HT1080 (cell line): Measurements from ENCODE around the gene ZNF430. TPM values are rescaled to one million over a fixed set of nuclear protein-coding genes. Genes with fewer than 3 reads are reported as not detected.
"Not testable (repeated sequence)": the region's sequence is repeated elsewhere in the genome, so short reads cannot be mapped to it uniquely, and the experiment has no call there.

Experiments used
- DNase-seq: peaks from one replicate; pipeline ENCODE4 v3.0.0-alpha.2; 2015; ENCODE audit warnings: low read depth
- polyA plus RNA-seq, 2 experiments: library from polyadenylated mRNA; depleted of rRNA; stranded (reverse); fragments of >200 nt; gene quantifications; 2 replicates each; pipeline ENCODE4 v1.2.3, GENCODE V29; 2015
- total RNA-seq: library from RNA; depleted of rRNA; stranded (reverse); fragments of >200 nt; shearing (Covaris generic); gene quantifications from 2 replicates; pipeline ENCODE4 v1.2.3, GENCODE V29; 2014; rRNA removed

Gene ZNF430
- total RNA-seq = 2.9 and 5.3 TPM in 2 replicates
- 2.4 and 3.8 TPM in 2 replicates for polyA plus RNA-seq (2015; cell fraction: cytosol; rRNA removed)
- polyA plus RNA-seq (2015; cell fraction: nucleus; rRNA removed) = 5.5 and 7.3 TPM in 2 replicates

DNA sequence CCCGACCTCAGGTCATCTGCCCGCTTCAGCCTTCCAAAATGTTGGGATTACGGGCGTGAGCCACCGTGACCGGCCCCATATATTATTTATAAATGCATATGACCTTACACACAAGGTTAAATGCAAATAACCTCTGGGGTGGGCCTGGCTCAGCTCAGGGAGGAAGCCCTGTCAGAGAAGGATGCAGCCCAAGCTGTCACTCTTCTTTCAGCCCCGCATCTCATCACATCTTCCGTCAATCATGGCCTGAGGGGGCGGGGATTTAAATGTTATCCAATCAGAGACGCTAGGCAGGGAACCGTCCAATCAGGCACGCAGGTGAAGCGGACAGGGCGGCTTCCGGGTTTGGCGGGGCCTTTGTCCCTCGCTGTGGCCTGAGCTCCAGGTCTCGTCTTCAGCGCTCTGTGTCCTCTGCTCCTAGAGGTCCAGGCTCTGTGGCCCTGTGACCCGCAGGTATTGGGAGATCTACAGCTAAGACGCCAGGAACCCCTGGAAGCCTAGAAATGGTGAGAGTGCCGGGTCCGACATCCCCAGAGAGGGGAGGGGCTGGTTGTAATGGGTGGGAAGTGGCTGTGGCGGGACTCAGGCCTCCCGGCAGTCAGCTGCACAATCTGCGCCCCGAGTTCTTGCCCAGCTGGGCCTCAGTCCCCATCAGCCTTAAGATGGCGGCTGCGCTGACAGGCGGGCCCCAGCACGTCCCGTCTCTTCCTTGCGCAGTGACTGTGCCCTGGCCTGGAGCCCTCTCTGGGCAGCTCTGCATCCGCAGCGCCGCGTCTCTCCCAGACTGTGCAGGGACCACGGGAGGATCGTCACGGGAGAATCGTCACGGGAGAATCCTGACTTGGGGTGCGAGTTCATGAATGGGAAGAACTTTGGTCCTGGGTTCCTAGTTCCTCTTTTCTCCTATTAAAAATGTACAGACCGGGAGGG lies at the start of gene ZNF430:
Gene ZNF430, plus strand, starts transcription at position 360 of the 930 bp plus-strand sequence. Its CDS starts 144 bp downstream, at position 504.
- peak; percentile 89 for DNase-seq

DNA sequence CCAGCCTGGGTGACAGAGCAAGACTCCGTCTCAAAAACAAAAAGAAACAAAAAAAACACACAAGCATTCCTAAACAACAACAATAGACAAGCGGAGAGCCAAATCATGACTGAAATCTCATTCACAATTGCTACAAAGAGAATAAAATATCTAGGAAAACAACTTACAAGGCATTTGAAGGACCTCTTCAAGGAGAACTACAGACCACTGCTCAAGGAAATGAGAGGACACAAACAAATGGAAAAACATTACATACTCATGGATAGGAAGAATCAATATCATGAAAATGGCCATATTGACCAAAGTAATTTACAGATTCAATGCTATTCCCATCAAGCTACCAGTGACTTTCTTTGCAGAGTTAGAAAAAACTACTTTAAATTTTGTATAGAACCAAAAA lies 27.7 kb upstream of the ZNF430 start:
- DNase-seq = not testable (repeated sequence)

DNA sequence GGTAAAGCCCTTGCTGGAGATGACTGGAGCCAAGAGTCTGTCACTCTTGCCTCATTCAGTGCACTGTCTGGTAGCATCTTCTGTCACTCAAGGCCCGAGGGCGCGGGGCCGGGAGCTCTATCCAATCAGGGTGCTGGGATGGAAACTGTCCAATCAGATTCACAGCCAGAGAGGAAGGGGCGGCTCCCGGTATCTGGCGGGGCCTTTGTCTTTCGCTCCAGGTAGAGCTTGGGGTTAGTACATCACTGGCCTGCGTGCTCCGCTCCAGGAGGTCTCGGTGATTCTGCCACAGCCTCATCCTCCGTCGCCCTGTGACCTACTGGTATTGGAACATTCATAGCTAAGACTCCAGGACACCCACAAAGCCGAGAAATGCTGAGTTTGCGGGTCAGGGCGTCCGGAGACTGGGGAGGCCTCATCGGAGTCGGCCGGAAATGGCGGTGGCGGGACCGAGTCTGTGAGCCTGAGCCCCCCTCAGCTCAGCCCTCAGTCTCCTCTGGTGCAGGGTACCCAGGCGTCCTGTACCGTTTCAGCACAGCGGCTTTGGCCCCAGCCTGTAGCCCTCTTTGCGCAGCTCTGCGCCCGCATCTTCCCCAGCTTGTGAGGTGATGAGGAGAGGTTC lies 20.6 kb upstream of the ZNF430 start:
- peak; percentile 78 for DNase-seq

DNA sequence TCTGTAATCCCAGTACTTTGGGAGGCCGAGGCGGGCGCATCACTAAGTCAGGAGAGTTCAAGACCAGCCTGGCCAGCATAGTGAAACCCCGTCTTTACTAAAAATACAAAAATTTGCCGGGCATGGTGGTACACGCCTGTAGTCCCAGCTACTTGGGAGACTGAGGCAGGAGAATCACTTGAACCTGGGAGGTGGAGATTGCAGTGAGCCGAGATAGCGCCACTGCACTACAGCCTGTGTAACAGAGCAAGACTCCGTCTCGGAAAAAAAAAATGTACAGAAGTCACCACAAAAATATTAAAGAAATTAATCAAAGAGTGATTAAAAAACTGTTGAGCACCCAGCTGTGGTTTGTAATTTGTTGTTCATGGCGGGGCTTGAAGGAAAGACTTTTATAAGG lies 781 bp downstream of the ZNF430 start:
- DNase-seq = not testable (repeated sequence)

DNA sequence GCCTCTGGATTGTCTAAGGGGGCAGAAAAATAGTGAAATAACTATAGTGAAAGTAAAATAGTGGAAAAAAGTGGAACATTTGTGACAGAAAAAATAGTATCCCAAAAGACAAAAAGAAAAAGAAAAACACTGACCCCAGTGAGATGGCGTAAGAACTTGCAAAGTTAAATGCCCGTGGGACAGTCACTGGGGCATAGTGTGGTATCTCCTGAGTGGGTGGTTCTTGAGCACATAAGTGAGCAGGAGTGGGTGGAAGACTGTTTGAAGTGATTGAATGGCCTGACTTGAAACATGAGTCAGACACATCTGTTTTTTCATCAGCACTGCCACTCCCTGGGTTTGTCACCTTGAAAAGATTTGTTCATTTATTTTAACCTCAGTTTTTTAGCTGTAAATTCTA lies 2.5 kb downstream of the ZNF430 start:
- no peak for DNase-seq

DNA sequence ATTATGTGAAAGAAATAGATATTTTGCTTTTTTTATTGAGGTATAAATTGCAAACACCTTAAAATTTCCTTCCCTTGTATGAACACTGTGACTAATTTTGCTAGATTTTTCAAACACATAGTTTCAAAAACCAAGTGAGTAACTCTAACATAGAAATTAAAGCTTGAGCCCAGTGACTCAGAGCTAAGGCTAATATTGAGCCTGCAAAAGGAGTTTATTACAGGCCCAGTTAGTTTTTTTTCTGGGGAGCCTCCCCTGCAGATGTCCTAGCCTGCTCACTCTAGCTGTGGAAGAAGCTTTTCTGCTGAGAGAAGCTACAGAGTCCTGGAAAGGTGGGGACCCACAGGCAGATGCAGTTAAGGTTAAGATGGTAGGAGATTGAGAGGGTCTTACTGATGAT lies 3.4 kb downstream of the ZNF430 start:
- DNase-seq = no peak

DNA sequence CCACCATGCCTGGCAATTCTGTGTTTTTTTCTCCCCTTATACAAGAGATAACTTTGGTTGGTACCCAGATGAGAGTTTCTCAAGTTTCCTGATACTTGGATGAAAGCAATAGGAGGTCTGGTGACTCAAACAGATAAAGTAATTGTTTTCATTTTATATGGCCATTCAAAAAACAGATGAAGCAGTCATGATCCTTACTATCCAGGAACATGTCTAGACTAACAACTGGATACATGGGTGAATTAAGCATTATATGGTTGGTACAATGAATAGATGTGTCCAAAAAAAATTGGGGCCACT lies 8.5 kb downstream of the ZNF430 start:
- DNase-seq = no peak

DNA sequence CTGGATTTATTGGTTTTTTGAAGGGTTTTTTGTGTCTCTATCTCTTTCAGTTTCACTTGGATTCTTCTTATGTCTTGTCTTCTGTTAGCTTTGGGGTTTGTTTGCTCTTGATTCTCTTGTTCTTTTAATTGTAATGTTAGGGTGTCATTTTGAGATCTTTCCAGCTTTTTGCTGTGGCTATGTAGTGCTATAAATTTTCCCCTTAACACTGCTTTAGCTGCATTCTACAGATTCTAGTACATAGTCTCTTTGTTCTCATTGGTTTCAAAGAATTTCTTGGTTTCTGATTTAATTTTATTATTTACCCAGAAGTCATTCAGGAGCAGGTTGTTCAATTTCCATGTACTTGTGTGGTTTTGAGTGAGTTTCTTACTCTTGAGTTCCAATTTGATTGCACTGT lies 24.6 kb downstream of the ZNF430 start:
- DNase-seq = no peak

DNA sequence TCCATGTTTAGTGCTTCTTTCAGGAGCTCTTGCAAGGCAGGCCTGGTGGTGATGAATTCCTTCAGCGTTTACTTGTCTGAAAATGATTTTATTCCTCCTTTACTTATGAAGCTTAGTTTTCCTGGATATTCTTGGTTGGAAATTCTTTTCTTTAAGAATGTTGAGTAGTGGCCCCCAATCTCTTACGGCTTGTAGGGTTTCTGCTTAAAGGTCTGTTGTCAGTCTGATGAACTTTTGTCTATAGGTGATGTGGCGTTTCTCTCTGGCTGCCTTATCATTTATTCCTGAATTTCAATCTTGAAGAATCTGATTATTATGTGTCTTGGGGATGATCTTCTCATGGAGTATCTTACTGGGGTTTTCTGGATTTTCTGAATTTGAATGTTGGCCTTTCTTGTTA lies 26.0 kb downstream of the ZNF430 start:
- DNase-seq = no peak

DNA sequence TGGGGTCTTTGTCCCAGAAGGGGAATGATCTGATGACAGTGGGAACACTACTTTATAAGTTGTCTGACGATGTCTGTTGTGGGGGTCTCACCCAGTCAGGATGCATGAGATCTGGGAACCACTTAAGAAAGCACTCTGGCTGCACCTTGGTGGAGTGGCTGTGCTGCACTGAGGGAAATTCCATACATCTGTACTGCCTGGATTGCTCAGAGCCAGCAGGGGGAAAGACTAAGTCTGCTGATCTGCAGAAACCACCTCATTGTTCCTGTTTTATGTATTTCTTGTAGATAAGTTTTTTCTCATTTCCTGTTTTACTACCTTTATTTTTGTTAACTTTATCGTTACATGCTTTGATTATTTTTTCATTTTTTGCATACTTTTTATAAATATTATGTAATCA lies 27.3 kb downstream of the ZNF430 start:
- DNase-seq = no peak

DNA sequence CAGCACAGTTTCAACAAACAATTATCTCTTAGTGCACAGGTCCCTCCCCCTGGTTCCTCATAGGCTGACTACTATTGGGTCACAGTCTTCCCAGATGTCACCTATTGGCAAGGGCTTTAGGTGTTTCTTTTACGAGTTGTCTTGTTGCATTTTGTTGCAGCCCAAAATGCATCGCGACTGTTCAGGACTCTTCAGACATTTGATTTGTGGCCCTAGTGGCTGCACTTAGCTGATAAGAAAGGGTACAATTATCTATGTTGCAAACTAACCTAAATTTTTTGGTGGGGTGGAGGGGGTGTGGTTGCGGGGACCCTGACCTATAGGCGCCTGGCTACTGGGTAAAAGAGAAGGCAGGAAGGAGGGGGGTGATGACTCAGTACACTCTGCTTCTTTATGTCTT lies 32.4 kb downstream of the ZNF430 start:
- DNase-seq = no peak

DNA sequence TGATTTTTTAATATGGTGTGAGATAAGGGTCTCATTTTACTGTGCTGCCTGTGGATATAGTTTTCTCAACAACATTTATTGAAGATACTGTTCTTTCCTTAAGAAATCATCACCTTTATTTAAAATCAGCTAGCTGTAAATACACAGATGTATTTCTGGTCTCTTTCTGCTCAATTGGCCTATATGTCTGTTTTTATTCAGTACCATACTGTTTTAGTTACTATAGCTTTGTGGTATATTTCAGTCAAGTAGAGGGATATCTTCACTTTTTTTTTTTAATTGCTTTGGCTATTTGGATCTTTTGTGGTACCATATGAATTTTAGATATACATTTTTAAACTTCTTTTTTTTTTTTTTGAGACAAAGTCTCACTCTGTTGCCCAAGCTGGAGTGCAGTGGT lies 44.9 kb downstream of the ZNF430 start:
- DNase-seq = no peak

DNA sequence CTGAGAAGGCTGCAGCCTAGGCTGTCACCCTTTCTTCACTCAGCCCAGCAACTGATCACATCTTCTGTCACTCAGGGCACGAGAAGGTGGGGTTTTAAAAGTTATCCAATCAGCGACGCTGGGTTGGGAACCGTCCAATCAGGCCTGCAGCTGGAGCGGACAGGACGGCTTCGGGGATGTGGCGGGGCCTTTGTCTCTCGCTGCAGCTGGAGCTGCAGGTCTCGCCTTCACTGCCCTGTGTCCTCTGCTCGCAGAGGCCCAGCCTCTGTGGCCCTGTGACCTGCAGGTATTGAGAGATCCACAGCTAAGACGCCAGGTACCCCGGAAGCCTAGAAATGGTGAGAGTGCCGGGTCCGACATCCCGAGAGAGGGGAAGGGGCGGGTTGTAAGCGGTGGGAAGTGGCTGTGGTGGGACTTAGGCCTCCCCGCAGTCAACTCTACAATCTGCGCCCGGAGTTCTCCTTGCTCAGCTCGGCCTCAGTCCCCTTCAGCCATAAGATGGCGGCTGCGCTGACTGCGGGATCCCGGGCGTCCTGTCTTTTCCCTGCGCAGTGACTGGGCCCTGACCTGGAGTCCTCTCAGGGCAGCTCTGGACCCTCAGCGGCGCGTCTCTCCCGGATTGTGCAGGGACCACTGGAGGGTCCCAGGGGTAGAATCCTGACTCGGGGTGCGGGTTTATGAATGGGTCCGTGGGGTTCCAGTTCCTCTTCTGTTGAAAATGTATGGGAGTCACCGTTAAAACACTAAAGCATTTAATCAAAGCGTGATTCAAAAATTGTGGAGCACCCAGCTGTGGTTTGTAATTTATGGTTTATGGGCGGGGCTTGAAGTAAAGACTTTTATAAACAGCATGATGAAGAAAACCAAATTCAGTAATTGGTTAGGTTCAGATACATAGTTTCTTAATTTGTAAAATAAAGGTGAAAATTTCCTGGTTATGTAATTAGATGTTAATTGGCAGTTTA lies 61.8 kb downstream of the ZNF430 start, which contains the start of gene ZNF714:
Gene ZNF714, plus strand, starts transcription at position 193 of the 965 bp plus-strand sequence. CDS start 16,066 bp downstream, outside the sequence.
- DNase-seq = peak; percentile 95

DNA sequence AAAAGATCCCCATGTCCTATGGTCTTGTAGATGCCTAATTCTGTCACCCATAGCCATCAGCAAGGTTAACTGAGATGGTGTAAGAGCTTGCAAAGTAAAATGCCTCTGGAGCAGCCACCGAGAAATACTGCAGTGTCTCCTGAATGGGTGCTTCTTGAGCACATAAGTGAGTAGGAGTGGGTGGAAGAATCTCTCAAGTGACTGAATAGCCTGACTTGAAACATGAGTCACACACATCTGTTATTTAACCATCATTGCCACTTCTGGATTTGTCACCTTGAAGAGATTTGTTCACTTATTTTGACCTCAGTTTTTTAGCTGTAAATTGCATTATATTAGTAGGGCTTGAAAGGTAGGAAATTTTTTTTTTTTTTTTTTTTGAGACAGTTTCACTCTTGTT lies 63.9 kb downstream of the ZNF430 start:
- DNase-seq = peak; percentile 13

DNA sequence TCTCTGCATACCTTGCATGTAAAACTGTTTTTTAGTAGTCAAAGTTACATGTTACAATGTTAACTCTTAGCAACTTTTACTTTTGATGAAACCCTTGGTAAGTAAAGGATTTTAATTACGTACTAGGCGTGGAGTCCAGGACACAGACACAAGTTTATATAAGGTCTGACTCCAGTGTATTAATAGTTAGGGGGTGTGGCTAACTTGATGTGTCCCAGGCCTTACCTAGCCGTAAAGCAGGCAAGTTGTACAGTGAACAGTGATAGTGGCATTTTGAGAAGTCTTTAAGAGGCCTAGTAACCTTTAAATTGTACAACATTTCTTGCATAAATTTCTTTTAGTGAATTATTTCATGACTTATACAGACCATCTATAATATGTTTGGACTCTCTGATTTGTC lies 67.4 kb downstream of the ZNF430 start:
- DNase-seq = no peak

DNA sequence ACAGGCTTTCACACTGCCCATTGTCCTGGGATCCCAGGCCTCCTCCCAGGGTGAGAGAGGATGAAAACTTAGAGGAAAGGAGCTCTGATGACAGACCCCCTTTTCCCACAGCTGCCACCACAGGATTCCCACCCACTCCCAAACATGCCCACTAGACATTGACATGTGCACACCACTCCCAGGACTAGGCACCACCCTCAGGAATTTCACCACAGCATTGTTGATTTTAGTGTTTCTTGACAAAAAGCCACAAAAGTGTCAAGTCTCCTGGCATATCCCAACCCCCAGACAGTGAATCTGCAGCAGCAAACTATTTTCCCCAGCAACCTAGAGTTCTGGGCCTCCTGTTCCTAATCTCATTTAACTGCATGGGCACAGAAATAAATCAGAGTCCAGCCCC lies 71.7 kb downstream of the ZNF430 start:
- DNase-seq = peak; percentile 1

DNA sequence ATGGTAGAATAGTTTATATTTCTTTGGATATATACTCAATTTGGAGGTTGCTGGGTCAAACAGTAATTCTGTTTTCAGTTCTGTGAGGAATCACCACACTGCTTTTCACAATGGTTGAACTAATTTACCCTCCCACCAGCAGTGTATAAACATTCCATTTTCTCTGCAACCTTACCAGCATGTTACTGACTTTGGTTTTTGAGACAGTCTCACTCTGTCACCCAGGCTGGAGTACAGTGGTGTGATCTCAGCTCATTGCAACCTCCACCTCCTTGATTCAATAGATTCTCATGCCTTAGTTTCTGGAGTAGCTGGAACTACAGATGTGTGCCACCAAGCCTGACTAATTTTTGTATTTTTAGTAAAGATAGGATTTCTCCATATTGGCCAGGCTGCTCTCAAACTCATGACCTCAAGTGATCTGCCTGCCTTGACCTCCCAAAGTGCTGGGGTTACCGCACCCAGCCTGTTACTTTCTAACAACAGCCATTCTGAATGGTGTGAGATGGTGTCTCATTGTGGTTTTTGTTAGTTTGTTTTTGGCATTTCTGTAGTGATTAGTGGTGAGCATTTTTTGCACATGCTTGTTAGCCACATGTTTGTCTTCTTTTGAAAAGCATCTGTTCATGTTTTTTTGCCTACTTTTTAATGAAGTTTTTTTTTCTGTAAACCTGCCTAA lies 74.0 kb downstream of the ZNF430 start:
- DNase-seq = no peak

DNA sequence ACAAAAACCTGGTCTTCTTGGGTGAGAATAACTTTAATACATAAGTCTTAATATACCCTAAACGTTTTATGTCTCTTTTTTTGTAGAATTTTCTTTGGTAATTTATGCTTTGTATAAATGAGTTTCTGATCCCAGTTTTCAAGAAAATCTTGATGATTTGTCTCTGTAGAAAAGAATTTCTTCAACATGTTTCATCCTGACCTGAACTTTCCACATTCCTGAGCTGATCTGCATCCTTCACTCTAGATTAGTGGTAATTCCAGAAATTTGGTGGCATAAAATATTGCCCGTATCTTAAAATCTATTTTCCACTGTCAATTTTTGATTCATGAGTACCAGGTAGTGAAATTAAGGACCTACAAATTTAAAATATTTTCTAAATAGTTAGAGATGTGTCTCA lies 77.8 kb downstream of the ZNF430 start:
- no peak for DNase-seq

DNA sequence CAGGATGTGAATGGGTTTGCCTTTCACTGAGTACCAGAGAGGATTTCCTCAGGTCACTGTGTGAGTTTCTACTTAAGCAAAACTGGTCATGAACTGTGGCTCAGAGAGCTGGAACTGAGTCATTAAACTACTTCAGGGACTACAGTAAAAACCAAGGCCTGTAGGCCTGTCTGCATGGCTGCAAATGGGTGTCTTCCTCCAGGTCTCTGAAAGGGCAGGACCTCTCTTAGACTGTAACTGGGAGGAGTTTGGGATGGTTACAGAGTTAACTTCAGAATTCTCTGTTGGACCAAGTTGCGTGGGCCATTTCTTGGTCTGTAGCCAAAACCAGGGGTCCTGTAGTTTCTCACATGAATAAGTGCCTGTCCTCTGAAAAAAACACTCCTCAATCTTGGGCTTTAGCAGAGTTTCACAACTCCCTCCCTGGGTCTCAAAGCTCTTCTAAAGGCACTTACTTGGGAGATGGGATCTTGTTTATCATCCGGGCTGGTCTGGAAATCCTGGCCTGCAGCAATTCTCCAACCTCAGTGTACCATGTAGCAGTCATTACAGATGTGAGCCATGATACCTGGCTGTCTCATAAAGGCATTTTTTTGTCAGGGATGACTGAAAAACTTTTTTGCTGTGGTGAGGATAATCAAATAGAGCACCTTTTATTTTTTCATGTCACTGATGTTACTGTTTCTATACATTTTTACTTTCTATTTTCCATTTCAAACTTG lies 81.2 kb downstream of the ZNF430 start:
- DNase-seq = no peak

DNA sequence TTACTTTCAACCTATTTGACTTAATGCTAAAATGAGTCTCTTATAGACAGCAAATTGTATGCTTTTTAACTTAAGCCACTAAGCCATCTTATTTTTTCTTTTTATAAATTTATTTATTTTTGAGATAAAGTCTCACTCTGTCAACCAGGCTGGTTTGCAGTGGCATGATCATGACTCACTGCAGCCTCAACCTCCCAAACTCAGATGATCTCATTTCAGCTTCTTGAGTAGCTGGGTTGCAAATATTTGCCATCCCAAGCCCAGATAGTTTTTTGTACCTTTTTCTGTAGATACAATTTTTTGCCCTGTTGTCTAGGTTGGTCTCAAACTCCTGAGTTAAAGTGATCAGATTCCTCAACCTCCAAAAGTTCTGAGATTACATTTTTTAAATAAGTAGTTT lies 88.7 kb downstream of the ZNF430 start:
- DNase-seq = no peak
